A549 (cell line): Measurements from ENCODE around the gene MOXD1. TPM values are rescaled to one million over a fixed set of nuclear protein-coding genes. Genes with fewer than 3 reads are reported as not detected.

Experiments
- ATAC-seq, 2 experiments: fragments of 200-7000 bp in 1 of 2; fragments of >200 bp in 1 of 2; cut with Nextera tagmentation in 1 of 2; cut with Tn5 transposase in 1 of 2; 3 replicates each; pipeline versions ENCODE4 v1.8.0 to v1.9.1; 2018 to 2020; ENCODE audit warnings: mild to moderate bottlenecking in 1 of 2, moderate library complexity in 1 of 2
- CTCF ChIA-PET: fragments of 300-600 bp; sonication (Branson Sonifier 250); formaldehyde crosslinking; extraction: SDS; loops from one replicate; lab custom pipeline; 2021; ENCODE audit warnings: antibody characterized with exemption, inconsistent platforms; lab: Yijun Ruan, JAX
- POLR2A ChIA-PET: fragments of 350-600 bp; formaldehyde crosslinking; extraction: SDS; loops from one replicate; lab custom pipeline; 2021; ENCODE audit warnings: antibody characterized with exemption, inconsistent platforms; lab: Yijun Ruan, JAX
- DNase-seq, 2 experiments: peaks; one replicate each; pipeline versions ENCODE4 v3.0.0 to v3.0.0-alpha.2; 2011 to 2016; ENCODE audit warnings: low read depth in 1 of 2, low spot score in 1 of 2
- FAIRE-seq: peaks from 2 replicates; lab custom pipeline; 2011; peaks lifted over from hg19 to GRCh38; lab: Jason Lieb, UNC
- H3K27ac ChIP-seq, 2 experiments: fragments of >200 bp; sonication (Bioruptor Twin); formaldehyde crosslinking; 3 replicates each; pipeline ENCODE4 v1.5.1; 2016 to 2017
- H3K4me1 ChIP-seq: fragments of >200 bp; sonication (Bioruptor Twin); formaldehyde crosslinking; 3 replicates; pipeline ENCODE4 v1.6.1; 2016
- H3K4me2 ChIP-seq: fragments of >200 bp; sonication (Bioruptor Twin); formaldehyde crosslinking; 3 replicates; pipeline ENCODE4 v1.6.1; 2016
- H3K4me3 ChIP-seq: fragments of >200 bp; sonication (Bioruptor Twin); formaldehyde crosslinking; 3 replicates; pipeline ENCODE4 v1.5.1; 2016
- H3K9me3 ChIP-seq: fragments of >200 bp; sonication (Bioruptor Twin); formaldehyde crosslinking; 3 replicates; pipeline ENCODE4 v1.6.1; 2016
- BCL3 ChIP-seq: fragments of >200 bp; sonication (Bioruptor Twin); formaldehyde crosslinking; IDR thresholded peaks from 3 replicates; pipeline ENCODE4 v1.6.1; 2016
- CBX2 ChIP-seq: fragments of 200-600 bp; sonication (generic); IDR thresholded peaks from 2 replicates; pipeline ENCODE4 v1.6.1; 2016; ENCODE audit warnings: low read depth, mild to moderate bottlenecking, borderline replicate concordance
- CBX8 ChIP-seq: fragments of 200-600 bp; sonication (generic); IDR thresholded peaks from 2 replicates; pipeline ENCODE4 v1.6.1; 2016
- CEBPB ChIP-seq, 2 experiments: fragments of >200 bp in 1 of 2; sonication (Bioruptor Twin) in 1 of 2; formaldehyde crosslinking in 1 of 2; IDR thresholded peaks; 2 replicates each; pipeline ENCODE4 v1.6.1; 2012 to 2016
- CHD2 ChIP-seq: fragments of 150-350 bp; IDR thresholded peaks from 2 replicates; pipeline ENCODE4 v1.6.1; 2014; ENCODE audit warnings: low read length; ENCODE audit not compliant: partially characterized antibody
- CTCF ChIP-seq: fragments of >200 bp; sonication (Bioruptor Twin); formaldehyde crosslinking; IDR thresholded peaks from 3 replicates; pipeline ENCODE4 v1.5.1; 2016
- ELK1 ChIP-seq: fragments of 150-350 bp; IDR thresholded peaks from 2 replicates; pipeline ENCODE4 v1.6.1; 2014; ENCODE audit warnings: low read depth, mild to moderate bottlenecking, low read length
- FOSB ChIP-seq: fragments of 250-450 bp; sonication (Bioruptor Pico); IDR thresholded peaks from 2 replicates; pipeline ENCODE4 v1.5.0; 2020; ENCODE audit warnings: mild to moderate bottlenecking, moderate library complexity
- GATA3 ChIP-seq: IDR thresholded peaks from 2 replicates; pipeline ENCODE4 v1.6.1; 2012; ENCODE audit warnings: borderline replicate concordance
- HES2 ChIP-seq: fragments of >200 bp; sonication (Bioruptor Twin); formaldehyde crosslinking; IDR thresholded peaks from 2 replicates; pipeline ENCODE4 v1.6.1; 2016
- HEYL ChIP-seq: fragments of 250-450 bp; sonication (Bioruptor Pico); IDR thresholded peaks from 2 replicates; pipeline ENCODE4 v1.8.0; 2021; ENCODE audit warnings: mild to moderate bottlenecking, moderate library complexity
- NPAS2 ChIP-seq: fragments of 250-450 bp; sonication (Bioruptor Pico); IDR thresholded peaks from 2 replicates; pipeline ENCODE4 v1.8.0; 2022; ENCODE audit warnings: mild to moderate bottlenecking, moderate library complexity, borderline replicate concordance
- NR3C1 ChIP-seq: fragments of >200 bp; sonication (Bioruptor Twin); formaldehyde crosslinking; IDR thresholded peaks from 3 replicates; pipeline ENCODE4 v1.6.1; 2017
- PBX3 ChIP-seq: IDR thresholded peaks from 2 replicates; pipeline ENCODE4 v1.6.1; 2012
- POLR2AphosphoS2 ChIP-seq: conservative IDR thresholded peaks from 2 replicates; pipeline ENCODE4 v1.6.1; 2012; ENCODE audit warnings: low read length, improper control_type of control experiment, inconsistent platforms
- RAD21 ChIP-seq, 2 experiments: fragments of >200 bp in 1 of 2; sonication (Bioruptor Twin) in 1 of 2; formaldehyde crosslinking in 1 of 2; IDR thresholded peaks in 1 of 2; conservative IDR thresholded peaks in 1 of 2; 2 replicates in 1 of 2; 3 replicates in 1 of 2; pipeline ENCODE4 v1.6.1; 2012 to 2018; ENCODE audit warnings: inconsistent platforms in 1 of 2
- RARB ChIP-seq: fragments of 250-450 bp; sonication (Bioruptor Pico); IDR thresholded peaks from 2 replicates; pipeline ENCODE4 v1.8.0; 2021; ENCODE audit warnings: mild to moderate bottlenecking, moderate library complexity
- RFX5 ChIP-seq: fragments of 450-650 bp; IDR thresholded peaks from 2 replicates; pipeline ENCODE4 v1.7.1; 2014; ENCODE audit warnings: antibody characterized with exemption, mild to moderate bottlenecking, moderate library complexity
- SMC3 ChIP-seq: fragments of >200 bp; sonication (Bioruptor Twin); formaldehyde crosslinking; IDR thresholded peaks from 3 replicates; pipeline ENCODE4 v1.6.1; 2018; ENCODE audit warnings: inconsistent platforms
- TFCP2L1 ChIP-seq: fragments of 250-450 bp; sonication (Bioruptor Pico); IDR thresholded peaks from 2 replicates; pipeline ENCODE4 v1.5.0; 2021; ENCODE audit warnings: mild to moderate bottlenecking
- ZC3H11A ChIP-seq: fragments of 450-650 bp; IDR thresholded peaks from 2 replicates; pipeline ENCODE4 v1.6.1; 2014; ENCODE audit warnings: antibody characterized with exemption, mild to moderate bottlenecking
- ZFP36 ChIP-seq: fragments of 450-650 bp; IDR thresholded peaks from 2 replicates; pipeline ENCODE4 v1.6.1; 2014; ENCODE audit warnings: borderline replicate concordance; ENCODE audit not compliant: partially characterized antibody
- ZSCAN20 ChIP-seq: fragments of 250-450 bp; sonication (Bioruptor Pico); IDR thresholded peaks from 2 replicates; pipeline ENCODE4 v1.8.0; 2022; ENCODE audit warnings: mild to moderate bottlenecking, moderate library complexity
- WGBS: methylation state at CpG from one replicate; pipeline ENCODE4 v1.1.6; 2017; ENCODE audit errors: missing lambda C conversion rate; 5-methylcytosine and 5-hydroxymethylcytosine counted together
- polyA plus RNA-seq, 4 experiments: library from polyadenylated mRNA; depleted of rRNA in 3 of 4; stranded (reverse); fragments of >200 nt; fragmentation: RNase III in 1 of 4; extraction: RNeasy Plus Mini Kit Qiagen cat#74134 plus additional on column Dnase treatment in 1 of 4; gene quantifications; 2 replicates in 3 of 4; 3 replicates in 1 of 4; pipeline ENCODE4 v1.2.3, GENCODE V29; 2011 to 2017

The MOXD1 gene
- polyA plus RNA-seq, 2 of the 4 experiments (the other 2 are of a cell fraction): 1.4 to 2.4 TPM

GRCh38 chr6:132282696-132283095 is 118.6 kb downstream of the MOXD1 start:
- CTCF ChIA-PET: interaction anchor here (1.5 to 7.0 kb wide), 2 partner anchors 202 to 368 kb away, joined by 7 to 136 read pairs; no protein-coding TSS in a partner anchor

GRCh38 chr6:132280436-132280835 is 120.8 kb downstream of the MOXD1 start:
- no peaks in the 10 kb centered on the region for H3K4me1 ChIP-seq
- CTCF ChIA-PET: interaction anchor here (0.6 to 7.0 kb wide), 66 partner anchors 9 to 1155 kb away, joined by 3 to 136 read pairs (median 4); no protein-coding TSS in a partner anchor
- H3K9me3 ChIP-seq: no peaks in the 10 kb centered on the region
- H3K27ac ChIP-seq: no peak overlapping the region
- H3K4me3 ChIP-seq: no peak overlapping the region
- ATAC-seq: no peak
- WGBS: 80% methylated on average over 8 of the region's 8 CpGs
- no peak overlapping the region for H3K4me2 ChIP-seq
- POLR2A ChIA-PET: no interaction called here
- DNase-seq: no peak
- no peak for FAIRE-seq
- TF ChIP-seq NPAS2: no peak
- no peak for TF ChIP-seq CBX8
- no peak for TF ChIP-seq RARB (CRISPR knock-in tag)
- TF ChIP-seq HES2: no peak
- TF ChIP-seq POLR2AphosphoS2: no peak
- TF ChIP-seq CHD2: no peak
- TF ChIP-seq FOSB (CRISPR knock-in tag): no peak
- no peak for TF ChIP-seq ZFP36
- no peak for TF ChIP-seq ZC3H11A
- TF ChIP-seq GATA3: no peak
- no peak for TF ChIP-seq TFCP2L1 (CRISPR knock-in tag)

More at GRCh38 chr6:132282696-132283095, 118.6 kb downstream of the MOXD1 start:
- Histone ChIP-seq H3K4me2 (no peak overlapping the region), H3K4me1 (no peaks in the 10 kb centered on the region), H3K27ac (no peak overlapping the region), H3K4me3 (no peak overlapping the region), H3K9me3 (no peaks in the 10 kb centered on the region)
- no peak for FAIRE-seq
- DNase-seq: no peak
- no peak for ATAC-seq
- TF ChIP-seq HEYL (CRISPR knock-in tag) (no peak), RFX5 (no peak), NR3C1 (no peak), BCL3 (no peak), CBX2 (no peak), ELK1 (no peak), PBX3 (no peak)
- POLR2A ChIA-PET: no interaction called here
- WGBS: 84% methylated on average over 7 of the region's 7 CpGs

GRCh38 chr6:132279592-132280139 is 121.6 kb downstream of the MOXD1 start:
- TF ChIP-seq ZSCAN20 (CRISPR knock-in tag) (no peak), SMC3 (peak; percentile 84), CEBPB (IDR thresholded peaks at IDR 0.05) (no peak), CTCF (peak; percentile 99), RAD21 (conservative IDR thresholded peaks at IDR 0.05 in 1 of 2, IDR thresholded peaks at IDR 0.05 in 1 of 2) (peak; percentile 78 to 87), FOSB (CRISPR knock-in tag) (no peak)
- CTCF ChIA-PET: interaction anchor here (0.6 to 7.0 kb wide), 74 partner anchors 10 to 1156 kb away, joined by 3 to 136 read pairs (median 4); partner anchors contain the start of gene STX7
- peak; percentile 33 to 65 for DNase-seq
- peak overlapping the region; percentile 74 for H3K4me2 ChIP-seq
- peak overlapping the region; percentile 37 for H3K4me3 ChIP-seq
- FAIRE-seq: no peak
- POLR2A ChIA-PET: no interaction called here
- no peak overlapping the region for H3K27ac ChIP-seq
- WGBS: under 1% methylated on average over 12 of the region's 12 CpGs
- peak; percentile 84 to 86; a peak in 5 of 6 replicates for ATAC-seq
- H3K4me1 ChIP-seq: no peaks in the 10 kb centered on the region
- H3K9me3 ChIP-seq: no peaks in the 10 kb centered on the region
